Measurements from ENCODE around the gene RAPGEF3. TPM values are rescaled to one million over a fixed set of nuclear protein-coding genes. Genes with fewer than 3 reads are reported as not detected.

RAPGEF3 gene
- total and polyA plus RNA-seq, 2 donors from 2014 or later = 84.3 to 179 TPM

DNA sequence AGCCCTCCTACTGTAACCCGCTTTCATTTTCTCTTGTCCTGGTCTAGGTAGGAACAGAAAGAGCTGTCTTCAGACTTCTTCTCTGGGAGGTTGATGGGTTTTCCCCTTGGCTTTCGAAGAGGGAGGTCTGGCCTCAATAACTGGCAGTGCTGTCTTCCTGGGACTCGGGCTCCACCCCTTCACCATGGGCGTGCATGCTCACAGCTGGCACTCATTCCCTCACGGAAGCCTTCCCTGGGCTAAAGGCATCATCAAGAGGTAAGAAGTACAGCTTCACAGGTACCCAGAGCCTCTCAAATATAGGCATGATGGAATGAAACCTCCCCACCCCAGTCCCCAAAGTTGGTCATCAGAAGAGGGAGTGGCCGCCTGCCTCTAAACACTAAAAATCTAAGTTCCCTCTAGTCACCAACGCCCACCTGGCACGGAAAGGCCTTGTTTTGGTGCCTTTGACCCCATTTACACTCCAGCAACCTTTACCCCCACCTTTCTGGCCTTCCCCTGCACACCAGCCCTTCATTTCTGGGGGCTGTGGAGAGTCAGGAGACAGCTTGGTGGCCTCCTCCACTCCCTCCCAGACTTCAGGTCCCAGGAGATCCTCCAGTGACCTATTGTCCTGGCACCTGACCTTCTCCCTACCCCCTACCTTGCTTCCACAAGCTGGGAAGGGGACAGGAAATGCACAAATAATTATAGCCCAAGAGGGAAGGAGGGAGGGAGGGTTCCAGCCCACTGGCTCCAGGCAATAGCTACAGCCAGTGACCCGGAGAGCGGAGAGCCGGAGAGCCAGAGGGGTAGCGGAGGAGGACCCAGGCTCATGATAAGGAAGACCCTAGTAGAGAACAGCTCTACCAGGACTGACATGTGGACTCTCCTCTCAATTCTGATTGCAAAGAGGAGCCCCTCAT is 2.8 kb downstream of the RAPGEF3 start:
- Histone ChIP-seq H3K9ac (ENCODE audit: low read length in 3 of 3) (peak overlapping the region in 2 of 3 donors; percentile 27 to 70), H3K27me3 (ENCODE audit: control insufficient read depth, insufficient read depth, low read length) (no peaks in the 10 kb centered on the region), H3K9me3 (ENCODE audit: control insufficient read depth in 2 of 3, insufficient read depth in 1 of 3, low read length in 3 of 3) (no peaks in the 10 kb centered on the region), H3K4me3 (ENCODE audit: low read length in 3 of 3) (peak overlapping the region; percentile 12 to 73 (median 62)), H3K27ac (ENCODE audit: low read depth in 2 of 2, low read length in 2 of 2) (peak overlapping the region; percentile 80 to 81), H3K36me3 (ENCODE audit: control insufficient read depth in 2 of 3, insufficient read depth in 3 of 3, low read length in 3 of 3) (peaks cover 0 to 24% (median 5%) of the 10 kb centered on the region in 3 donors), H3K4me1 (ENCODE audit: control insufficient read depth in 2 of 3, insufficient read depth in 2 of 3, low read depth in 1 of 3, low read length in 3 of 3) (peaks cover 5 to 55% (median 43%) of the 10 kb centered on the region in 3 donors)
- DNase-seq (peak in 4 of 5 donors; percentile 63 to 84 (median 72)), FAIRE-seq (no peak)
- TF ChIP-seq, protein P1, sequence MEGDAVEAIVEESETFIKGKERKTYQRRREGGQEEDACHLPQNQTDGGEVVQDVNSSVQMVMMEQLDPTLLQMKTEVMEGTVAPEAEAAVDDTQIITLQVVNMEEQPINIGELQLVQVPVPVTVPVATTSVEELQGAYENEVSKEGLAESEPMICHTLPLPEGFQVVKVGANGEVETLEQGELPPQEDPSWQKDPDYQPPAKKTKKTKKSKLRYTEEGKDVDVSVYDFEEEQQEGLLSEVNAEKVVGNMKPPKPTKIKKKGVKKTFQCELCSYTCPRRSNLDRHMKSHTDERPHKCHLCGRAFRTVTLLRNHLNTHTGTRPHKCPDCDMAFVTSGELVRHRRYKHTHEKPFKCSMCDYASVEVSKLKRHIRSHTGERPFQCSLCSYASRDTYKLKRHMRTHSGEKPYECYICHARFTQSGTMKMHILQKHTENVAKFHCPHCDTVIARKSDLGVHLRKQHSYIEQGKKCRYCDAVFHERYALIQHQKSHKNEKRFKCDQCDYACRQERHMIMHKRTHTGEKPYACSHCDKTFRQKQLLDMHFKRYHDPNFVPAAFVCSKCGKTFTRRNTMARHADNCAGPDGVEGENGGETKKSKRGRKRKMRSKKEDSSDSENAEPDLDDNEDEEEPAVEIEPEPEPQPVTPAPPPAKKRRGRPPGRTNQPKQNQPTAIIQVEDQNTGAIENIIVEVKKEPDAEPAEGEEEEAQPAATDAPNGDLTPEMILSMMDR (IDR thresholded peaks at IDR 0.05; ENCODE audit: borderline replicate concordance, extremely low read depth, insufficient read depth) = no peak
- intact Hi-C loops (cut with DNase I) = no loop called here

- H3K9me3 ChIP-seq (ENCODE audit: control insufficient read depth in 2 of 3, insufficient read depth in 1 of 3, low read length in 3 of 3) = no peaks in the 10 kb centered on the region
- FAIRE-seq (no peak), DNase-seq (peak in 1 of 5 donors; percentile 80)
- H3K36me3 ChIP-seq (ENCODE audit: control insufficient read depth in 2 of 3, insufficient read depth in 3 of 3, low read length in 3 of 3) = peaks cover 0 to 32% (median 13%) of the 10 kb centered on the region in 3 donors
- no peaks in the 10 kb centered on the region for H3K27me3 ChIP-seq (ENCODE audit: control insufficient read depth, insufficient read depth, low read length)
- intact Hi-C loops (cut with DNase I) = no loop called here
- H3K4me1 ChIP-seq (ENCODE audit: control insufficient read depth in 2 of 3, insufficient read depth in 2 of 3, low read depth in 1 of 3, low read length in 3 of 3) = peaks cover 5 to 55% (median 41%) of the 10 kb centered on the region in 3 donors
- H3K4me3 ChIP-seq (ENCODE audit: low read length in 3 of 3) = peak overlapping the region in 1 of 3 donors; percentile 73
- peak overlapping the region in 1 of 3 donors; percentile 48 for H3K9ac ChIP-seq (ENCODE audit: low read length in 3 of 3)
- TF ChIP-seq, protein P1 (IDR thresholded peaks at IDR 0.05; ENCODE audit: borderline replicate concordance, extremely low read depth, insufficient read depth) = no peak
- H3K27ac ChIP-seq (ENCODE audit: low read depth in 2 of 2, low read length in 2 of 2) = peak overlapping the region; percentile 80 to 81
These were observed 3.8 kb downstream of the RAPGEF3 start for GRCh38 chr12:47754881-47755280.

GRCh38 chr12:47754126-47754525 is 4.6 kb downstream of the RAPGEF3 start:
- DNase-seq = peak in 1 of 5 donors; percentile 18
- peaks cover 5 to 52% (median 38%) of the 10 kb centered on the region in 3 donors for H3K4me1 ChIP-seq (ENCODE audit: control insufficient read depth in 2 of 3, insufficient read depth in 2 of 3, low read depth in 1 of 3, low read length in 3 of 3)
- peak overlapping the region in 1 of 3 donors; percentile 48 for H3K9ac ChIP-seq (ENCODE audit: low read length in 3 of 3)
- no peak for FAIRE-seq
- H3K9me3 ChIP-seq (ENCODE audit: control insufficient read depth in 2 of 3, insufficient read depth in 1 of 3, low read length in 3 of 3) = no peaks in the 10 kb centered on the region
- TF ChIP-seq, protein P1 (IDR thresholded peaks at IDR 0.05; ENCODE audit: borderline replicate concordance, extremely low read depth, insufficient read depth) = no peak
- H3K4me3 ChIP-seq (ENCODE audit: low read length in 3 of 3) = peak overlapping the region in 2 of 3 donors; percentile 11 to 22
- intact Hi-C loops (cut with DNase I) = no loop called here
- peaks cover 0 to 36% (median 19%) of the 10 kb centered on the region in 3 donors for H3K36me3 ChIP-seq (ENCODE audit: control insufficient read depth in 2 of 3, insufficient read depth in 3 of 3, low read length in 3 of 3)
- H3K27ac ChIP-seq (ENCODE audit: low read depth in 2 of 2, low read length in 2 of 2) = peak overlapping the region; percentile 80 to 81
- no peaks in the 10 kb centered on the region for H3K27me3 ChIP-seq (ENCODE audit: control insufficient read depth, insufficient read depth, low read length)

Data from kidney (tissue), 14 donors.